ENCODE measurements around the gene SLC2A6.

DNA sequence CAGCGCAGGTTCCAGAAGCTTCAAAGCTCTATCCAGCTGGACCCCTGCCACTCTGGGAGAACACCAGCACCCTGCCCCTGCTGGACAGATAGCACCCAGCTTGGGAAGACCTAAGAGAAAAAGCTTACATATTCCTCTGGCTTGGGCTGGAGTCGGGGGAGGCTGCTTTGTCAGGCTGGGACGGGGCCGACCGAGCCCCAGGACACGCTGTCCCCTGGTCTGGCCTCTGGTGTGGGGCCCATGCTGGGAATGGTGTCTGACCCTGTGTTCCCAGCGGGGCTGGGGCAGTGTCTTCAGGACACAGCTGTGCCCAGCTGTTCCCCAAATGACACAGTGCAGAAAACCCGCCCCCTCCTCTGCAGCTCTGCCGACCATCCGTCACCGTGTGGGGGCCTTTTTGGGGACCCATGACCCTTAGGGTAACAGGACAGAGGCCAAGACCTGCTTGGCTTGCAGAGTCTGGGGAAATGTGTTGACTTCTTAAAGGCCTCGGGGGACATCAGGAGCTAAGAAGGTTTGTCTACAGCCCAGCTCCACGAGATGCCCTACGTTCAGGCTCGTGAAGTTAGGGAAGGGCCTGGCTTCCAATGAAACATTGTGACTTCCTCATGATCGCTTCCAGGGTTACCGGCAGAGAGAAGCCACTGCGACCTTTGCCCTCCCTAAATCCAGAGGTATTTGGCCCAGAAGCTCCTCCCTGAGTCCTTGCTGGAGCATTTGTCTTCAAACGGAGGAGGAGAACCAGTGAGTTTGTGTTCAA lies 20.4 kb upstream of the SLC2A6 start:
- no peak for TF ChIP-seq CTCF (IDR thresholded peaks at IDR 0.05; ENCODE audit: insufficient read depth, low read depth, low read length)
- TF ChIP-seq EZH2 (IDR thresholded peaks at IDR 0.05; ENCODE audit: insufficient read depth, low read length) = no peak

Data from astrocyte (in vitro differentiated cells and primary cell).